Measurements from ENCODE around the gene ARHGAP15. TPM values are rescaled to one million over a fixed set of nuclear protein-coding genes. Genes with fewer than 3 reads are reported as not detected.

ARHGAP15 gene
- total and polyA plus RNA-seq, 2 experiments from 2014 or later = 0.26 TPM; not detected in 1

DNA sequence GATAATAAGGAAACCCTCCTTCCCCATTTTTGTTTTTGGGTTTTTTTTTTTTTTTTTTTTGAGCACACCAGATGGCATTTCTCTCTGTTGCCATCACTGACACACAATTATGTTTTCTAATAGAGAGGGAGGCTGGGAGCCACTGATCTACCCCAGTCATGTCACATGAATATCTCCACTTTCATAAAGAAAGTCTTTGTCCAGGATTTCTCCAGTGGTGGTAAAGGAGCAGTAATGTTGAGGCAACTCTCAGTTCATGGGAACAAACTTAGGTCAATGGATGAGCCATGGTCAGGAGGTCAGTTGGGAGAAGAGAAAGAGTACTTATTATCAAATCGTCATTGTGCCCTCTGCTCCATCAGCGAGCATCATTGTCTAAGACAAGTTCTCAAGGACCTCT, 603.7 kb downstream of the ARHGAP15 start:
- Mint-ChIP-seq H3K27me3 (ENCODE audit: insufficient read depth, low read depth, poor library complexity) (peaks cover 6% of the 10 kb centered on the region), H3K27ac (no peak overlapping the region), H3K9me3 (no peaks in the 10 kb centered on the region), H3K4me1 (peaks cover 13% of the 10 kb centered on the region; the same call in 2 of the 3 replicates), H3K4me3 (no peak overlapping the region), H3K36me3 (ENCODE audit: low read depth) (no peaks in the 10 kb centered on the region)
- Histone ChIP-seq H3F3A (replicated peaks; ENCODE audit: low read depth) (no peaks in the 10 kb centered on the region), H3K79me2 (replicated peaks; ENCODE audit: insufficient read depth) (no peaks in the 10 kb centered on the region), H3K27me3 (ENCODE audit: insufficient read depth) (no peaks in the 10 kb centered on the region), H3K4me3 (no peak overlapping the region), H3K36me3 (ENCODE audit: insufficient read depth) (no peaks in the 10 kb centered on the region), H3K9me2 (ENCODE audit: insufficient read depth) (no peaks in the 10 kb centered on the region), H4K20me1 (replicated peaks; ENCODE audit: insufficient read depth) (no peaks in the 10 kb centered on the region), H2AFZ (peak overlapping the region; percentile 64; the same call in 1 of the 2 replicates), H3K27ac (ENCODE audit: low read depth) (no peak overlapping the region), H3K4me2 (no peak overlapping the region), H3K4me1 (ENCODE audit: insufficient read depth) (peaks cover 20% of the 10 kb centered on the region)
- no peak for TF ChIP-seq ZNF331 (CRISPR knock-in tag; IDR thresholded peaks at IDR 0.05; ENCODE audit: low read depth)
- TF ChIP-seq, protein P1, sequence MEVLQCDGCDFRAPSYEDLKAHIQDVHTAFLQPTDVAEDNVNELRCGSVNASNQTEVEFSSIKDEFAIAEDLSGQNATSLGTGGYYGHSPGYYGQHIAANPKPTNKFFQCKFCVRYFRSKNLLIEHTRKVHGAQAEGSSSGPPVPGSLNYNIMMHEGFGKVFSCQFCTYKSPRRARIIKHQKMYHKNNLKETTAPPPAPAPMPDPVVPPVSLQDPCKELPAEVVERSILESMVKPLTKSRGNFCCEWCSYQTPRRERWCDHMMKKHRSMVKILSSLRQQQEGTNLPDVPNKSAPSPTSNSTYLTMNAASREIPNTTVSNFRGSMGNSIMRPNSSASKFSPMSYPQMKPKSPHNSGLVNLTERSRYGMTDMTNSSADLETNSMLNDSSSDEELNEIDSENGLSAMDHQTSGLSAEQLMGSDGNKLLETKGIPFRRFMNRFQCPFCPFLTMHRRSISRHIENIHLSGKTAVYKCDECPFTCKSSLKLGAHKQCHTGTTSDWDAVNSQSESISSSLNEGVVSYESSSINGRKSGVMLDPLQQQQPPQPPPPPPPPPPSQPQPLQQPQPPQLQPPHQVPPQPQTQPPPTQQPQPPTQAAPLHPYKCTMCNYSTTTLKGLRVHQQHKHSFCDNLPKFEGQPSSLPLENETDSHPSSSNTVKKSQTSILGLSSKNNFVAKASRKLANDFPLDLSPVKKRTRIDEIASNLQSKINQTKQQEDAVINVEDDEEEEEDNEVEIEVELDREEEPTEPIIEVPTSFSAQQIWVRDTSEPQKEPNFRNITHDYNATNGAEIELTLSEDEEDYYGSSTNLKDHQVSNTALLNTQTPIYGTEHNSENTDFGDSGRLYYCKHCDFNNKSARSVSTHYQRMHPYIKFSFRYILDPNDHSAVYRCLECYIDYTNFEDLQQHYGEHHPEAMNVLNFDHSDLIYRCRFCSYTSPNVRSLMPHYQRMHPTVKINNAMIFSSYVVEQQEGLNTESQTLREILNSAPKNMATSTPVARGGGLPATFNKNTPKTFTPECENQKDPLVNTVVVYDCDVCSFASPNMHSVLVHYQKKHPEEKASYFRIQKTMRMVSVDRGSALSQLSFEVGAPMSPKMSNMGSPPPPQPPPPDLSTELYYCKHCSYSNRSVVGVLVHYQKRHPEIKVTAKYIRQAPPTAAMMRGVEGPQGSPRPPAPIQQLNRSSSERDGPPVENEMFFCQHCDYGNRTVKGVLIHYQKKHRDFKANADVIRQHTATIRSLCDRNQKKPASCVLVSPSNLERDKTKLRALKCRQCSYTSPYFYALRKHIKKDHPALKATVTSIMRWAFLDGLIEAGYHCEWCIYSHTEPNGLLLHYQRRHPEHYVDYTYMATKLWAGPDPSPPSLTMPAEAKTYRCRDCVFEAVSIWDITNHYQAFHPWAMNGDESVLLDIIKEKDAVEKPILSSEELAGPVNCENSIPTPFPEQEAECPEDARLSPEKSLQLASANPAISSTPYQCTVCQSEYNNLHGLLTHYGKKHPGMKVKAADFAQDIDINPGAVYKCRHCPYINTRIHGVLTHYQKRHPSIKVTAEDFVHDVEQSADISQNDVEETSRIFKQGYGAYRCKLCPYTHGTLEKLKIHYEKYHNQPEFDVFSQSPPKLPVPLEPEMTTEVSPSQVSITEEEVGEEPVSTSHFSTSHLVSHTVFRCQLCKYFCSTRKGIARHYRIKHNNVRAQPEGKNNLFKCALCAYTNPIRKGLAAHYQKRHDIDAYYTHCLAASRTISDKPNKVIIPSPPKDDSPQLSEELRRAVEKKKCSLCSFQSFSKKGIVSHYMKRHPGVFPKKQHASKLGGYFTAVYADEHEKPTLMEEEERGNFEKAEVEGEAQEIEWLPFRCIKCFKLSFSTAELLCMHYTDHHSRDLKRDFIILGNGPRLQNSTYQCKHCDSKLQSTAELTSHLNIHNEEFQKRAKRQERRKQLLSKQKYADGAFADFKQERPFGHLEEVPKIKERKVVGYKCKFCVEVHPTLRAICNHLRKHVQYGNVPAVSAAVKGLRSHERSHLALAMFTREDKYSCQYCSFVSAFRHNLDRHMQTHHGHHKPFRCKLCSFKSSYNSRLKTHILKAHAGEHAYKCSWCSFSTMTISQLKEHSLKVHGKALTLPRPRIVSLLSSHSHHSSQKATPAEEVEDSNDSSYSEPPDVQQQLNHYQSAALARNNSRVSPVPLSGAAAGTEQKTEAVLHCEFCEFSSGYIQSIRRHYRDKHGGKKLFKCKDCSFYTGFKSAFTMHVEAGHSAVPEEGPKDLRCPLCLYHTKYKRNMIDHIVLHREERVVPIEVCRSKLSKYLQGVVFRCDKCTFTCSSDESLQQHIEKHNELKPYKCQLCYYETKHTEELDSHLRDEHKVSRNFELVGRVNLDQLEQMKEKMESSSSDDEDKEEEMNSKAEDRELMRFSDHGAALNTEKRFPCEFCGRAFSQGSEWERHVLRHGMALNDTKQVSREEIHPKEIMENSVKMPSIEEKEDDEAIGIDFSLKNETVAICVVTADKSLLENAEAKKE (CRISPR knock-in tag; IDR thresholded peaks at IDR 0.05) = no peak
- no peak for TF ChIP-seq CREB1 (CRISPR knock-in tag; IDR thresholded peaks at IDR 0.05; ENCODE audit: low read depth)
- TF ChIP-seq, protein P2, sequence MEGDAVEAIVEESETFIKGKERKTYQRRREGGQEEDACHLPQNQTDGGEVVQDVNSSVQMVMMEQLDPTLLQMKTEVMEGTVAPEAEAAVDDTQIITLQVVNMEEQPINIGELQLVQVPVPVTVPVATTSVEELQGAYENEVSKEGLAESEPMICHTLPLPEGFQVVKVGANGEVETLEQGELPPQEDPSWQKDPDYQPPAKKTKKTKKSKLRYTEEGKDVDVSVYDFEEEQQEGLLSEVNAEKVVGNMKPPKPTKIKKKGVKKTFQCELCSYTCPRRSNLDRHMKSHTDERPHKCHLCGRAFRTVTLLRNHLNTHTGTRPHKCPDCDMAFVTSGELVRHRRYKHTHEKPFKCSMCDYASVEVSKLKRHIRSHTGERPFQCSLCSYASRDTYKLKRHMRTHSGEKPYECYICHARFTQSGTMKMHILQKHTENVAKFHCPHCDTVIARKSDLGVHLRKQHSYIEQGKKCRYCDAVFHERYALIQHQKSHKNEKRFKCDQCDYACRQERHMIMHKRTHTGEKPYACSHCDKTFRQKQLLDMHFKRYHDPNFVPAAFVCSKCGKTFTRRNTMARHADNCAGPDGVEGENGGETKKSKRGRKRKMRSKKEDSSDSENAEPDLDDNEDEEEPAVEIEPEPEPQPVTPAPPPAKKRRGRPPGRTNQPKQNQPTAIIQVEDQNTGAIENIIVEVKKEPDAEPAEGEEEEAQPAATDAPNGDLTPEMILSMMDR (conservative IDR thresholded peaks at IDR 0.05; ENCODE audit: low read depth in 2 of 2) = no peak
- TF ChIP-seq, protein P3, sequence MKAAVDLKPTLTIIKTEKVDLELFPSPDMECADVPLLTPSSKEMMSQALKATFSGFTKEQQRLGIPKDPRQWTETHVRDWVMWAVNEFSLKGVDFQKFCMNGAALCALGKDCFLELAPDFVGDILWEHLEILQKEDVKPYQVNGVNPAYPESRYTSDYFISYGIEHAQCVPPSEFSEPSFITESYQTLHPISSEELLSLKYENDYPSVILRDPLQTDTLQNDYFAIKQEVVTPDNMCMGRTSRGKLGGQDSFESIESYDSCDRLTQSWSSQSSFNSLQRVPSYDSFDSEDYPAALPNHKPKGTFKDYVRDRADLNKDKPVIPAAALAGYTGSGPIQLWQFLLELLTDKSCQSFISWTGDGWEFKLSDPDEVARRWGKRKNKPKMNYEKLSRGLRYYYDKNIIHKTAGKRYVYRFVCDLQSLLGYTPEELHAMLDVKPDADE (IDR thresholded peaks at IDR 0.05) = no peak
- no peak for TF ChIP-seq POLR2AphosphoS5 (IDR thresholded peaks at IDR 0.05; ENCODE audit: low read depth)
- no peak for TF ChIP-seq EZH2 (IDR thresholded peaks at IDR 0.05; ENCODE audit: low read depth, unreplicated experiment)
- no peak for TF ChIP-seq JUNB (IDR thresholded peaks at IDR 0.05; ENCODE audit: unreplicated experiment)
- TF ChIP-seq STAT1 (IDR thresholded peaks at IDR 0.05; ENCODE audit: unreplicated experiment) = no peak
- no peak for TF ChIP-seq ZNF114 (CRISPR knock-in tag; IDR thresholded peaks at IDR 0.05)
- no peak for TF ChIP-seq NANOG (IDR thresholded peaks at IDR 0.05; ENCODE audit: borderline replicate concordance)
- TF ChIP-seq, protein P4, sequence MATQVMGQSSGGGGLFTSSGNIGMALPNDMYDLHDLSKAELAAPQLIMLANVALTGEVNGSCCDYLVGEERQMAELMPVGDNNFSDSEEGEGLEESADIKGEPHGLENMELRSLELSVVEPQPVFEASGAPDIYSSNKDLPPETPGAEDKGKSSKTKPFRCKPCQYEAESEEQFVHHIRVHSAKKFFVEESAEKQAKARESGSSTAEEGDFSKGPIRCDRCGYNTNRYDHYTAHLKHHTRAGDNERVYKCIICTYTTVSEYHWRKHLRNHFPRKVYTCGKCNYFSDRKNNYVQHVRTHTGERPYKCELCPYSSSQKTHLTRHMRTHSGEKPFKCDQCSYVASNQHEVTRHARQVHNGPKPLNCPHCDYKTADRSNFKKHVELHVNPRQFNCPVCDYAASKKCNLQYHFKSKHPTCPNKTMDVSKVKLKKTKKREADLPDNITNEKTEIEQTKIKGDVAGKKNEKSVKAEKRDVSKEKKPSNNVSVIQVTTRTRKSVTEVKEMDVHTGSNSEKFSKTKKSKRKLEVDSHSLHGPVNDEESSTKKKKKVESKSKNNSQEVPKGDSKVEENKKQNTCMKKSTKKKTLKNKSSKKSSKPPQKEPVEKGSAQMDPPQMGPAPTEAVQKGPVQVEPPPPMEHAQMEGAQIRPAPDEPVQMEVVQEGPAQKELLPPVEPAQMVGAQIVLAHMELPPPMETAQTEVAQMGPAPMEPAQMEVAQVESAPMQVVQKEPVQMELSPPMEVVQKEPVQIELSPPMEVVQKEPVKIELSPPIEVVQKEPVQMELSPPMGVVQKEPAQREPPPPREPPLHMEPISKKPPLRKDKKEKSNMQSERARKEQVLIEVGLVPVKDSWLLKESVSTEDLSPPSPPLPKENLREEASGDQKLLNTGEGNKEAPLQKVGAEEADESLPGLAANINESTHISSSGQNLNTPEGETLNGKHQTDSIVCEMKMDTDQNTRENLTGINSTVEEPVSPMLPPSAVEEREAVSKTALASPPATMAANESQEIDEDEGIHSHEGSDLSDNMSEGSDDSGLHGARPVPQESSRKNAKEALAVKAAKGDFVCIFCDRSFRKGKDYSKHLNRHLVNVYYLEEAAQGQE (IDR thresholded peaks at IDR 0.05; ENCODE audit: unreplicated experiment) = no peak
- no peak for TF ChIP-seq EZH2phosphoT487 (IDR thresholded peaks at IDR 0.05; ENCODE audit: unreplicated experiment)
- DNase-seq (ENCODE audit: low spot score) (no peak), ATAC-seq (no peak)

Measured in GM23338 (cell line).